GM12864 (cell line): Measurements from ENCODE around the gene EPS8.

Experiments
- DNase-seq: peaks from one replicate; pipeline ENCODE4 v3.0.0-alpha.2; 2011; ENCODE audit warnings: low read depth
- H3K4me3 ChIP-seq: 2 replicates; pipeline ENCODE4 v1.5.1; 2011; ENCODE audit warnings: mild to moderate bottlenecking, low read depth, low read length, control low read depth
- CTCF ChIP-seq: IDR thresholded peaks from 2 replicates; pipeline ENCODE4 v1.5.1; 2011; ENCODE audit warnings: low read depth, mild to moderate bottlenecking, moderate library complexity, low read length, control low read depth, inconsistent platforms; ENCODE audit errors: missing control alignments

Gene EPS8

GRCh38 chr12:15714256-15714655 is 74.9 kb downstream of the EPS8 start:
- DNase-seq = no peak
- no peak overlapping the region for H3K4me3 ChIP-seq
- TF ChIP-seq CTCF = no peak

GRCh38 chr12:15712823-15713660 is 76.1 kb downstream of the EPS8 start:
- no peak overlapping the region for H3K4me3 ChIP-seq
- no peak for DNase-seq
- no peak for TF ChIP-seq CTCF

- H3K4me3 ChIP-seq = no peak overlapping the region
- DNase-seq = no peak
- no peak for TF ChIP-seq CTCF
Measured at GRCh38 chr12:15712160-15712559, 77.0 kb downstream of the EPS8 start.

- TF ChIP-seq CTCF = no peak
- no peak for DNase-seq
- H3K4me3 ChIP-seq = no peak overlapping the region
Measured at GRCh38 chr12:15710860-15711510, 78.2 kb downstream of the EPS8 start.

- TF ChIP-seq CTCF = no peak
- no peak overlapping the region for H3K4me3 ChIP-seq
- no peak for DNase-seq
Measured at GRCh38 chr12:15709551-15709950, 79.6 kb downstream of the EPS8 start.

GRCh38 chr12:15708396-15709076 is 80.7 kb downstream of the EPS8 start:
- DNase-seq = no peak
- no peak overlapping the region for H3K4me3 ChIP-seq
- TF ChIP-seq CTCF = no peak
